Skeletal muscle cell (primary cell): ENCODE data around the gene C2CD3.

Source experiments
- DNase-seq: peaks from one replicate; pipeline ENCODE4 v3.0.0-alpha.2; 2010; ENCODE audit warnings: low read depth
- H3K4me3 ChIP-seq: 2 replicates; pipeline ENCODE4 v1.5.1; 2011; ENCODE audit warnings: low read depth, mild to moderate bottlenecking, control low read depth, low read length, moderate library complexity

The C2CD3 gene

GRCh38 chr11:74010306-74011300 is 160.2 kb downstream of the C2CD3 start:
- H3K4me3 ChIP-seq, result no peak overlapping the region
- DNase-seq, result no peak

- no peak for DNase-seq
- H3K4me3 ChIP-seq, result no peak overlapping the region
These were observed 161.0 kb downstream of the C2CD3 start for GRCh38 chr11:74009675-74010305.

DNA sequence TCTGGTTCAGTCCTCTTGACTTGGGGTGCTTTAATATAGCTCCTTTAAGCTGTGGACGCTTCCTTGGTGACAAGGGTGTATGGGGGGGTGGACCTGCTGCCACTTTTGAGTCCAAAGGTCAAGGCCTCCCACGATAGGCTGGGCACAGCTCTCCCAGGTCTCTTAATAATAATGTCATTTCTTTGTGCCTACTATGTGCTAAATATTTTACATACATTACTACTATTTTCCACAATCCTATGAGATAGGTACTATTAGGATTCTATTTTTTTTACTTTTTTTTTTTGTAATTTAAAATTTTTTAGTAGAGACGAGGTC is 161.6 kb downstream of the C2CD3 start:
- no peak for DNase-seq
- no peak overlapping the region for H3K4me3 ChIP-seq

DNA sequence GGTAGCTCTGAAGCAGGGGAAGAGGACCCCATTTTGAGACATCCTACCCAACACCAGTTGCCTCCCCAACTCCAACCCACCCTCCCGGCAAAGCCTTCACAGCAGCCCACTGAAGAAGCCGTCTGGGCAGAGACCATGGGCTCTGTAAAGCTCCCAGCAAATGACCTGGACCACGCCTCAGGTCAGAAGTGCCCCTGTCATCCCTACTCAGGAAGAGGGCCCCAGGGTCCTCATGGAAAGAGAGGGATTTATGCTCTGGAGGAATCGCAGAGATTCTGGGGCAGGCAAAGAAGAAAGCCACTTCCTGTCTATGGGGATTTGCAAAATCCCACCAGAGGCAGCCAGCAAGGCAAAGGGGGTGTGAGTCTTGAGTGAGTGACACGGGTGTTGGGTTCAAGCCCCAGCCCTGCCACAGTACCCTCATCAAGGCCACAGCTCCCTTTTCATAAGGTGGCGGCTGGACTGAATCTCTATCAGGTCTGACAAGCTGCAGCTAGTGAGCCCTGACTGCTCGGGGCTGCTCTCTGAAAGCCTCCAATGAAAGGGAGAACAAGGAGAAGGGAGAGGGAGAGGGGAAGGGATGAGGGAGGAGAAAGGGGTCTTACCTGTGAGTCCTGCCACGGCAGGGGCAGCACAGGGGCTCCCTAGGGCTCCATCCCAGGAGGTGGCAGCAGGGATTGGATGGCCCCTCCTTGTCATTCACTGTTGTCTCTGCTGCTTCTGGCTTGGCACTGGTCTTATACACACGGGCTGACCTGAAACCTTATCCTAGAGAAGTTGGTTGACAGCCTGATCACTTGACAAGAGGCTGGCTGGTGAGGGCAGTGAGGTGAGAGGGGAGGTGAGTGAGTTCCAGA is 162.2 kb downstream of the C2CD3 start, which contains the start of gene UCP3:
TSS of gene UCP3 (minus strand) at position 713 of the 857 bp plus-strand sequence. CDS start 2,043 bp downstream, outside the sequence.
- no peak within 1 kb of the TSS for H3K4me3 ChIP-seq
- no peak for DNase-seq

- H3K4me3 ChIP-seq, result no peak overlapping the region
- no peak for DNase-seq
These were observed 163.0 kb downstream of the C2CD3 start for GRCh38 chr11:74007691-74008372.

GRCh38 chr11:74006743-74007304 is 164.0 kb downstream of the C2CD3 start:
- no peak overlapping the region for H3K4me3 ChIP-seq
- DNase-seq, result no peak

GRCh38 chr11:74005721-74006517 is 164.9 kb downstream of the C2CD3 start:
- H3K4me3 ChIP-seq, result no peak overlapping the region
- DNase-seq, result no peak

GRCh38 chr11:74004759-74005615 is 165.8 kb downstream of the C2CD3 start:
- DNase-seq, result no peak
- no peak overlapping the region for H3K4me3 ChIP-seq

DNA sequence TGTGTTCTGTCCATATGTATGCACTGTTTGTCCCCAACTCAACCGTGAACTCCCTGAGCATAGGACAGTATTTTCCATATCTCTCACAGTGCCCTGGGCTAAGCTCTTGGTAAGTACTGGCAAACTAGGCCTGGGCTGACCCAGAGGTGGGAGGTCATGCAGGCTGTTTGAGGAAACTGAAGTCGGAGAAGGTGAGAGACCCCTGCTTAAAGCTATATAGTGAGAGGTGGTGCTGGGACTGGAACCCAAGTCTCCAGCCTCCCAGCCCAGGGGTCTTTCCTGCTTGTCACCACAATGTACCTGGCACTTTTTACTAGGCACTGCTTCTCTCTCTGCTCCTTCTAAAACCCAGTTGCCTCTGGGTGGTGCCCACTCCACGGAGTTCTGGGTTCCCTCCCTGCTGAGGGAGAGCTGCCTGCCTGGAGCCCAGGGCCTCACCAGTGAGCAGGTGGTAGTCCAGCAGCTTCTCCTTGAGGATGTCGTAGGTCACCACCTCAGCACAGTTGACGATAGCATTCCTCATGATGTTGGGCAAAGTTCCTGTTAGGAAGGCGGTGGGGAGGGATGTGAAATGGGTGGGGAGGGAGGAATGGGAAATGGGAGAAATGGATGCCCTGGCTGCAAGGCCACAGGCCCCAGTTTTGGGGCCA is 166.6 kb downstream of the C2CD3 start:
- no peak for DNase-seq
- H3K4me3 ChIP-seq, result no peak overlapping the region

DNA sequence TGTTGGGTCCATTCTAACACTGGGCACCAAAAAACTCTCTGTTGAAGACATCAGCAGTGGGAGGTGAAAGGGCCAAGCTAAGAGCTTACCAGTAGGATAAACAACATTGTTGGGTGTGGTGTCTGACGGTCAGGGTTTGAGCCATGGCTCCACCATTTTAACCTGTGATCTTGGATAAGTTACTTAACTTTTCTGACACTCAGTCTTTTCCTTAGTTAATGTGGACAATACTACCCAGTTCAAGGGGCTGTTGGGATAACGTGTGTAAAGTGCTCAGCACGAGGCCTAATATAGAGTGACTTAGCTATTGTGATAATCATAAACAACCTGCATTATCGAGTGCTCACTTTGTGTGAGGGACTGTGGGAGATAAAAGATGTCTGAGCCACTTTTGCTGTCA is 168.0 kb downstream of the C2CD3 start:
- H3K4me3 ChIP-seq, result no peak overlapping the region
- DNase-seq, result no peak

- H3K4me3 ChIP-seq, result no peak overlapping the region
- DNase-seq, result no peak
These were observed 168.9 kb downstream of the C2CD3 start for GRCh38 chr11:74001822-74002286.

- no peak for DNase-seq
- no peak overlapping the region for H3K4me3 ChIP-seq
These were observed 170.3 kb downstream of the C2CD3 start for GRCh38 chr11:74000307-74001133.

DNA sequence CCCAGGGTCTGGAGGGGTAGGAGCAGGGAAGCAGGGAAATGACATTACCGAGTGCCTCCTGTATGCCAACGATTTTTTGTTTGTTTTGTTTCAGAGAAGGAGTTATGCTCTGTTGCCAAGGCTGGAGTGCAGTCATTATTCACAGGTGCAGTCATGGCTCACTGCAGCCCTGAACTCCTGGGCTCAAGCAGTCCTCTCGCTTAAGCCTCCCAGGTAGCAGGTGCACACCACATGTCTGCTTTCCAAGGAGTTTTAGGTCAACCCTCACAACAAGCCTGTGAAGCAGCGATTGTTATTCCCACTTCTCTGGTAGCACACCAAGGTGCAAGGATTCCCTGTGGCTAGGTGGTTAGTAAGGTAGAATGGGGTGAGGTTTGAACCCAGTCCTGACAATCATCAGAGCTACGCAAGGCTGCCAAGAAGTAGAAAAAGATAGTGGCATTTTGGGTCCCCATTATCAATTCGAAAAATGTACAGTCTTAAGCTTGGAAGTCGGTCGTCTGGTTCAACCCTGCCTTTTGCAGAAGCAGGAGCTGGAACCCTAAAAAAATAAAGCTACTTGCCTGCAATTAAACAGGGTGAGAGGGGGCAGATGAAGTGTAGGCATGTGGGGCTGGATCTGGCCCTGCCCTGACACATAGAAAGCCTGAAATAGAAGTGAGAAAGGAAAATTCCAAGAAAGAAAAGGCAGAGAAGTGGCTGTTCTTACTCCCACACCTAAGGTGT is 171.1 kb downstream of the C2CD3 start:
- H3K4me3 ChIP-seq, result no peak overlapping the region
- no peak for DNase-seq

GRCh38 chr11:73998846-73999575 is 171.8 kb downstream of the C2CD3 start:
- no peak overlapping the region for H3K4me3 ChIP-seq

More at GRCh38 chr11:73998846-73999575, 171.8 kb downstream of the C2CD3 start:
- no peak for DNase-seq
